HEK293T (cell line): ENCODE measurements around the gene DCUN1D4.

ENCODE experiments used
- CTCF ChIA-PET: fragments of 350-600 bp; formaldehyde crosslinking; extraction: SDS; loops from one replicate; lab custom pipeline; 2021; ENCODE audit warnings: antibody characterized with exemption, inconsistent platforms; lab: Yijun Ruan, JAX
- POLR2A ChIA-PET: fragments of 350-600 bp; formaldehyde crosslinking; extraction: SDS; loops from one replicate; lab custom pipeline; 2020; ENCODE audit warnings: antibody characterized with exemption, inconsistent platforms; lab: Yijun Ruan, JAX
- DNase-seq: peaks from one replicate; pipeline ENCODE4 v3.0.0; 2012; ENCODE audit warnings: mixed read lengths; ENCODE audit errors: extremely low spot score
- ARNT ChIP-seq: fragments of 450-650 bp; IDR thresholded peaks from 2 replicates; pipeline ENCODE4 v1.6.1; 2017; ENCODE audit warnings: mild to moderate bottlenecking
- BHLHE40 ChIP-seq: fragments of 450-650 bp; IDR thresholded peaks from 2 replicates; pipeline ENCODE4 v1.6.1; 2016; ENCODE audit warnings: mild to moderate bottlenecking, moderate library complexity, borderline replicate concordance
- CTBP1 ChIP-seq: fragments of 450-650 bp; IDR thresholded peaks from 2 replicates; pipeline ENCODE4 v1.6.1; 2016; ENCODE audit warnings: borderline replicate concordance
- ELF4 ChIP-seq: fragments of 450-650 bp; IDR thresholded peaks from 2 replicates; pipeline ENCODE4 v1.6.1; 2017; ENCODE audit warnings: antibody characterized with exemption
- FOXA1 ChIP-seq: fragments of 450-650 bp; IDR thresholded peaks from 2 replicates; pipeline ENCODE4 v1.6.1; 2016; ENCODE audit warnings: mild to moderate bottlenecking
- FOXK2 ChIP-seq: fragments of 450-650 bp; IDR thresholded peaks from 2 replicates; pipeline ENCODE4 v1.6.1; 2016; ENCODE audit warnings: mild to moderate bottlenecking
- FOXM1 ChIP-seq: fragments of 450-650 bp; IDR thresholded peaks from 2 replicates; pipeline ENCODE4 v1.6.1; 2017; ENCODE audit warnings: mild to moderate bottlenecking, borderline replicate concordance
- HDGF ChIP-seq: fragments of 450-650 bp; IDR thresholded peaks from 2 replicates; pipeline ENCODE4 v1.6.1; 2017; ENCODE audit warnings: antibody characterized with exemption, borderline replicate concordance
- L3MBTL2 ChIP-seq: fragments of 450-650 bp; conservative IDR thresholded peaks from 2 replicates; pipeline ENCODE4 v1.6.1; 2016; ENCODE audit warnings: mild to moderate bottlenecking
- LEF1 ChIP-seq: fragments of 450-650 bp; IDR thresholded peaks from 2 replicates; pipeline ENCODE4 v1.6.1; 2017; ENCODE audit warnings: mild to moderate bottlenecking, borderline replicate concordance
- NFRKB ChIP-seq: fragments of 450-650 bp; IDR thresholded peaks from 2 replicates; pipeline ENCODE4 v1.6.1; 2016; ENCODE audit warnings: mild to moderate bottlenecking, moderate library complexity
- SP1 ChIP-seq: fragments of 450-650 bp; IDR thresholded peaks from 2 replicates; pipeline ENCODE4 v1.6.1; 2017
- SUZ12 ChIP-seq: fragments of 450-650 bp; IDR thresholded peaks from 2 replicates; pipeline ENCODE4 v1.6.1; 2016; ENCODE audit warnings: mild to moderate bottlenecking
- TARDBP ChIP-seq: fragments of 450-650 bp; IDR thresholded peaks from 2 replicates; pipeline ENCODE4 v1.6.1; 2016
- ZNF384 ChIP-seq: fragments of 450-650 bp; IDR thresholded peaks from 2 replicates; pipeline ENCODE4 v1.6.1; 2016
- TF ChIP-seq, protein P1 (sequence below): fragments of 450-650 bp; IDR thresholded peaks from 2 replicates; pipeline ENCODE4 v1.6.1; 2016

Gene DCUN1D4

DNA sequence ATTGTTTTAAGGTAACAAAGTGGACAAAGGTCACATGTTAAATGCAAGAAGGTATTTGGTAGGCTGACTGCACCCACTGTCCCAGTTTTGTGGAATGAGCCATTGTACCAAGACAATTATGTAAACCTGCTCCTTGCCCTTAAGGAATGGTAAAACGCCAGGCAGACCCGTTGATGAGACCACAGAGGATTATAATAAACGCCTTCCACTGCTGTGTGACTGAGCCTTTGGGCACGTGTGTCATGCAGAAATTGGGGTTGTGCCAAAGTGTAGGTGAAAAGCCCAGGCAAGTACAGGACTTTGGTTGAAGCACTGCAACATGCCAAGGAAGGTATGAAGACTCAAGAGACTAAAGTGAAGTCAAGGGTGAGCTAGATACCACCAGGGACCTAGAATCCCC, 117.5 kb downstream of the DCUN1D4 start:
- CTCF ChIA-PET = no interaction called here
- POLR2A ChIA-PET = no interaction called here
- TF ChIP-seq TARDBP (no peak), ZNF384 (no peak), SP1 (no peak), L3MBTL2 (no peak)
- no peak for DNase-seq

GRCh38 chr4:51963841-51964517, 121.0 kb downstream of the DCUN1D4 start:
- CTCF ChIA-PET = no interaction called here
- TF ChIP-seq BHLHE40 = no peak
- TF ChIP-seq, protein P1, sequence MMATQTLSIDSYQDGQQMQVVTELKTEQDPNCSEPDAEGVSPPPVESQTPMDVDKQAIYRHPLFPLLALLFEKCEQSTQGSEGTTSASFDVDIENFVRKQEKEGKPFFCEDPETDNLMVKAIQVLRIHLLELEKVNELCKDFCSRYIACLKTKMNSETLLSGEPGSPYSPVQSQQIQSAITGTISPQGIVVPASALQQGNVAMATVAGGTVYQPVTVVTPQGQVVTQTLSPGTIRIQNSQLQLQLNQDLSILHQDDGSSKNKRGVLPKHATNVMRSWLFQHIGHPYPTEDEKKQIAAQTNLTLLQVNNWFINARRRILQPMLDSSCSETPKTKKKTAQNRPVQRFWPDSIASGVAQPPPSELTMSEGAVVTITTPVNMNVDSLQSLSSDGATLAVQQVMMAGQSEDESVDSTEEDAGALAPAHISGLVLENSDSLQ = no peak
- TF ChIP-seq L3MBTL2 = no peak
- no peak for TF ChIP-seq CTBP1
- TF ChIP-seq ARNT = no peak
- TF ChIP-seq ZNF384 = no peak
- no peak for TF ChIP-seq SP1
- no peak for TF ChIP-seq NFRKB
- TF ChIP-seq HDGF = no peak
- no peak for TF ChIP-seq FOXK2
- no peak for TF ChIP-seq FOXM1
- no peak for TF ChIP-seq LEF1
- TF ChIP-seq TARDBP = no peak
- no peak for TF ChIP-seq ELF4

DNA sequence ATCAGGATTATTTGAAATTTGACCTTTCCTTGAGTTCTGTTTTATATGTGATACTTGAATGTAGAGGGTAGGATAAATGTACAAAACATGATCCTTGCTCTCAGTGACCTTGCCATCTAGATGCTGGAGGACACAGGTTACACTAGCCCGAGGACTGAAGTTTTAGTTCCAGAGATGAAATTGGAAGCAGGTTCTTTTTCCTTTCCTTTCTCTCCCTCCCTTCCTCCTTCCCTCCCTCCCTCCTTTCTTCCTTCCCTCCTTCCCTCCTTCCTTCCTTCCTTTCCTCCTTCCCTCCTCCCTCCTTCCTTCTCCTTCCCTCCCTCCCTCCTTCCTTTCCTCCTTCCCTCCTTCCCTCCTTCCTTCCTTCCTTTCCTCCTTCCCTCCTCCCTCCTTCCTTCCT, 122.9 kb downstream of the DCUN1D4 start:
- ChIA-PET POLR2A (no interaction called here), CTCF (no interaction called here)
- DNase-seq = no peak
- TF ChIP-seq FOXM1 (no peak), NFRKB (no peak), SP1 (no peak), HDGF (no peak), CTBP1 (no peak), SUZ12 (no peak), ARNT (no peak), L3MBTL2 (no peak), ELF4 (no peak), LEF1 (no peak), BHLHE40 (no peak), FOXK2 (no peak), FOXA1 (no peak), ZNF384 (no peak), TARDBP (no peak)
- TF ChIP-seq, protein P1 = no peak

More at GRCh38 chr4:51963841-51964517, 121.0 kb downstream of the DCUN1D4 start:
- POLR2A ChIA-PET = no interaction called here
- DNase-seq = no peak
